Endothelial cell of umbilical vein (primary cell): ENCODE results near the gene PCGF1.

Source experiments
- CTCF ChIP-seq, 2 donors: IDR thresholded peaks; 1 replicate in 1 of 2; 2 replicates in 1 of 2; pipeline ENCODE4 v1.5.1; 2011; ENCODE audit warnings: low read length in 2 of 2, mild to moderate bottlenecking in 2 of 2, moderate library complexity in 2 of 2, control low read depth in 1 of 2, inconsistent platforms in 1 of 2, low read depth in 1 of 2; ENCODE audit not compliant: insufficient read depth in 1 of 2; ENCODE audit errors: extremely low read depth in 1 of 2
- EZH2 ChIP-seq: IDR thresholded peaks from 2 replicates; pipeline ENCODE4 v1.6.1; 2012; ENCODE audit warnings: borderline replicate concordance, low read depth, mild to moderate bottlenecking, moderate library complexity, low read length, inconsistent platforms; ENCODE audit not compliant: severe bottlenecking
- FOS ChIP-seq: IDR thresholded peaks from 2 replicates; pipeline ENCODE4 v1.6.1; 2011; ENCODE audit warnings: mild to moderate bottlenecking, low read length, moderate library complexity, borderline replicate concordance; ENCODE audit not compliant: insufficient read depth
- POLR2A ChIP-seq: IDR thresholded peaks from 2 replicates; pipeline ENCODE4 v1.6.1; 2012; ENCODE audit warnings: low read depth, mild to moderate bottlenecking, control low read depth, low read length
- POLR2AphosphoS5 ChIP-seq: IDR thresholded peaks from 2 replicates; pipeline ENCODE4 v1.6.1; 2012; ENCODE audit warnings: low read depth, mild to moderate bottlenecking, control low read depth, low read length, moderate library complexity; ENCODE audit not compliant: insufficient read depth
- TF ChIP-seq, protein P1 (sequence below): IDR thresholded peaks from 2 replicates; pipeline ENCODE4 v1.6.1; 2011; ENCODE audit not compliant: insufficient read depth, insufficient read length

DNA sequence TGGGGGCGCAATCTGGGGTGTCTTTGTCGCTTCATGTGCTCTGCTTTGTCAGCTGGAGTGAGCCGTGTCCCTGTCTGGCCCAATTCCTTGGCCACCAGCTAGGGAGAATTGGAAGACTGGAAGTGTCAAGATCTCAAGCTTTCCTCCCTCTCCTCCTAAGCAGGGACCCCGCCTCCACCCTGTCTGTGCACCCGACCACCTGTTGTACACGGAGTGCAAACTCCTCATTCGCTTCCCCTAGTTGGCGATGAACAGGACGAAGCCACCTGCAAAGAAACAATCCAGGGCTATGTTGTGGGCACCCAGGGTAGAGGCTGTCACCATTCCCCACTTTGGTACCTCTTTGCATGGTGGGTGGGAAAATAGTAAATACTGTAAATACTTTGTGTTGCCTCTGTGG, 20.2 kb upstream of the PCGF1 start:
- TF ChIP-seq CTCF (IDR thresholded peaks at IDR 0.05; ENCODE audit: extremely low read depth in 1 of 2, insufficient read depth in 1 of 2, low read depth in 1 of 2, low read length in 2 of 2) = no peak
- TF ChIP-seq, protein P1, sequence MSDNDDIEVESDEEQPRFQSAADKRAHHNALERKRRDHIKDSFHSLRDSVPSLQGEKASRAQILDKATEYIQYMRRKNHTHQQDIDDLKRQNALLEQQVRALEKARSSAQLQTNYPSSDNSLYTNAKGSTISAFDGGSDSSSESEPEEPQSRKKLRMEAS = no peak
- TF ChIP-seq EZH2 = no peak
- no peak for TF ChIP-seq POLR2A
- TF ChIP-seq POLR2AphosphoS5 = no peak
- TF ChIP-seq FOS = no peak
